Heart left ventricle (tissue), 16 donors: ENCODE data around the gene GRK5. TPM values are rescaled to one million over a fixed set of nuclear protein-coding genes. Genes with fewer than 3 reads are reported as not detected.
A peak's percentile ranks its signal among the peaks of the same experiment; 100 is the strongest.

ENCODE experiments used
- ATAC-seq, 4 donors: fragments of 200-7000 bp; cut with Tn5 transposase; one replicate each; pipeline ENCODE4 v1.9.1; 2020 to 2022; ENCODE audit warnings: moderate library complexity in 4 of 4, mild to moderate bottlenecking in 3 of 4, moderate number of reproducible peaks in 1 of 4
- DNase-seq, 5 donors: peaks; one replicate each; pipeline ENCODE4 v3.0.0-alpha.2; 2020
- H3K27ac ChIP-seq, 12 donors: fragments of 200-600 bp; sonication (generic) in 4 of 12; one replicate each; pipeline versions ENCODE4 v1.5.0 to v1.8.0; 2016 to 2022; ENCODE audit warnings: mild to moderate bottlenecking in 2 of 12
- H3K27me3 ChIP-seq, 9 donors: fragments of 200-600 bp; sonication (generic) in 2 of 9; one replicate each; pipeline versions ENCODE4 v1.5.1 to v1.8.0; 2016 to 2022; ENCODE audit warnings: mild to moderate bottlenecking in 3 of 9
- H3K36me3 ChIP-seq, 9 donors: fragments of 200-600 bp; sonication (generic) in 2 of 9; one replicate each; pipeline versions ENCODE4 v1.5.0 to v1.8.0; 2018 to 2022; ENCODE audit warnings: mild to moderate bottlenecking in 2 of 9
- H3K4me1 ChIP-seq, 12 donors: fragments of 200-600 bp; sonication (generic) in 4 of 12; one replicate each; pipeline versions ENCODE4 v1.5.0 to v1.8.0; 2016 to 2022; ENCODE audit warnings: mild to moderate bottlenecking in 3 of 12
- H3K4me3 ChIP-seq, 12 donors: fragments of 200-600 bp; sonication (generic) in 4 of 12; one replicate each; pipeline versions ENCODE4 v1.5.0 to v1.8.0; 2017 to 2022; ENCODE audit warnings: mild to moderate bottlenecking in 9 of 12, moderate library complexity in 4 of 12
- H3K9me3 ChIP-seq, 12 donors: fragments of 200-600 bp; sonication (generic) in 4 of 12; one replicate each; pipeline versions ENCODE4 v1.5.0 to v1.8.0; 2016 to 2022; ENCODE audit warnings: mild to moderate bottlenecking in 1 of 12
- CTCF ChIP-seq, 12 donors: fragments of 200-600 bp; sonication (generic) in 4 of 12; IDR thresholded peaks; one replicate each; pipeline versions ENCODE4 v1.5.0 to v1.8.0; 2018 to 2022; ENCODE audit warnings: antibody characterized with exemption in 12 of 12, mild to moderate bottlenecking in 5 of 12
- POLR2A ChIP-seq, 2 donors: fragments of 450-650 bp; IDR thresholded peaks; one replicate each; pipeline ENCODE4 v1.6.1; 2017; ENCODE audit warnings: antibody characterized with exemption in 2 of 2, mild to moderate bottlenecking in 2 of 2, moderate library complexity in 2 of 2
- WGBS, 4 donors: extraction: QIAGEN DNeasy Blood & Tissue Kit in 2 of 4; methylation state at CpG; one replicate each; pipeline versions ENCODE4 v1.1.5 to v1.1.7; 2013 to 2018; 5-methylcytosine and 5-hydroxymethylcytosine counted together
- intact Hi-C, 10 donors: fragments of 100-400 bp; cut with DNase I; formaldehyde crosslinking; loops; one replicate each; pipeline versions ENCODE4 v1.11.1 to v1.14.2; 2022
- long read RNA-seq, 3 donors: library from polyadenylated mRNA; unstranded; transcript quantifications; one replicate each; pipeline ENCODE4 v2.0.0, GENCODE V29; 2020 to 2021
- polyA plus RNA-seq, 2 donors: library from polyadenylated mRNA; stranded (reverse); fragments of 200-250 nt; gene quantifications; one replicate each; pipeline ENCODE4 v1.2.3, GENCODE V29; 2013
- total RNA-seq, 9 donors: library from RNA; depleted of rRNA in 2 of 9; stranded (reverse); fragments of >200 nt in 2 of 9; fragmentation: NEBNext Ultra II Directional in 3 of 9; extraction: Animal tissue kit (Norgen Biotek cat#: 25700) in 3 of 9; gene quantifications; one replicate each; pipeline versions ENCODE4 v1.1.0 to v1.2.4, GENCODE V29; 2016 to 2023
- donor health status: ischemic (EF 13 %, LVEDD 7.1; RV severe dilation, severe dysfunction).
- donor health status: healthy with polysubstance abuse.
- donor health status: DM: no; HTN: yes; CAD: no.
- donor health status: DM: no; HTN: no; CAD: no.
- donor health status: ischemic (EF 25% LVEDD 6.9; RV normal size, moderate dysfunction).
- donor health status: ischemic (EF 25% LVEDD 5.7; RV mildly dilated, moderate dysfunction).
- donor health status: healthy.
- donor health status: DM: yes; HTN: yes; CAD: no.
- donor health status: ischemic (EF 35%, LVEDD 5.7; RV mildly dilated, moderate dysfunction).
- donor health status: nonischemic (EF 11% LVEDD 7.7; RV severe dilation, severe dysfunction).
- donor health status: DM: yes; HTN: yes; CAD: no.
- donor health status: PGD.
- donor health status: ischemic (EF 29% LVEDD 5.4; RV normal size, mild dysfunction).
- donor health status: nonischemic (EF 23%, LVEDD 6.1; RV moderate dilation, normal function).

The GRK5 gene
- total RNA-seq, result 10 to 100 TPM; 17.0 to 58.0 (median 32.2) TPM
- 10 to 100 TPM; 13.1 to 27.6 TPM for polyA plus RNA-seq
- long read RNA-seq, donor 1, full-length matches to known transcripts, result 17 of 34 reads
- long read RNA-seq, donor 1, partial matches to known transcripts, result 5 of 34 reads
- long read RNA-seq, donor 1, other reads (novel, unspliced or antisense), result 12 of 34 reads
- long read RNA-seq, donor 2, transcript GRK5-202 (16 exons, 2,654 nt), result major isoform, 106 of 152 reads
- long read RNA-seq, donor 2, partial matches to known transcripts, result 18 of 152 reads
- long read RNA-seq, donor 2, other reads (novel, unspliced or antisense), result 28 of 152 reads
- long read RNA-seq, donor 3, transcript GRK5-202 (16 exons, 2,654 nt), result major isoform, 19 of 37 reads
- long read RNA-seq, donor 3, partial matches to known transcripts, result 5 of 37 reads
- long read RNA-seq, donor 3, other reads (novel, unspliced or antisense), result 13 of 37 reads

GRCh38 chr10:119207366-119207666, at the start of gene GRK5:
GRK5 (plus strand) TSS chr10:119207571; CDS start chr10:119207918, 347 bp downstream.
- Histone ChIP-seq H3K36me3 (peaks cover 0 to 2% (median 0%) of the 10 kb centered on the region in 9 donors), H3K4me1 (peaks cover 0 to 51% (median 32%) of the 10 kb centered on the region in 12 donors)
- TF ChIP-seq CTCF (IDR thresholded peaks at IDR 0.05) (no peak), POLR2A (IDR thresholded peaks at IDR 0.05) (peak in 1 of 2 donors; percentile 66)

GRCh38 chr10:119159332-119159731, 48.0 kb upstream of the GRK5 start:
- Histone ChIP-seq H3K36me3 (peaks cover 0 to 87% (median 70%) of the 10 kb centered on the region in 9 donors), H3K27me3 (no peaks in the 10 kb centered on the region), H3K9me3 (no peaks in the 10 kb centered on the region), H3K4me1 (peaks cover 0 to 11% (median under 1%) of the 10 kb centered on the region in 12 donors), H3K27ac (no peak overlapping the region), H3K4me3 (no peak overlapping the region)
- WGBS, 4 donors, result 66 to 72% (median 68%) methylated on average over 8 of the region's 8 CpGs
- DNase-seq (no peak), ATAC-seq (peak in 2 of 4 donors; percentile 14 to 40)
- TF ChIP-seq POLR2A (IDR thresholded peaks at IDR 0.05), result no peak
- TF ChIP-seq CTCF (IDR thresholded peaks at IDR 0.05), result no peak
- intact Hi-C loops, result no loop called here

More at GRCh38 chr10:119207366-119207666, at the start of gene GRK5:
- ATAC-seq (peak; percentile 89 to 97 (median 92)), DNase-seq (peak; percentile 95 to 98 (median 97))
- H3K27me3 ChIP-seq, result no peaks in the 10 kb centered on the region
- no peaks in the 10 kb centered on the region for H3K9me3 ChIP-seq
- H3K4me3 ChIP-seq, result peak within 1 kb of the TSS; percentile 74 to 100 (median 92)
- peak within 1 kb of the TSS; percentile 93 to 100 (median 98) for H3K27ac ChIP-seq
- intact Hi-C loops, result loop anchor here in 9 of 10 donors (1.0 to 10.0 kb wide), 14 partner anchors 45 to 387 kb away; partner anchors contain the start of gene TIAL1 (in 1 of the 9)
- WGBS, 4 donors, result 0% methylated on average over 18 to 34 of the region's 34 CpGs

- peaks cover 0 to 28% (median 15%) of the 10 kb centered on the region in 12 donors for H3K4me1 ChIP-seq
- intact Hi-C loops, result loop anchor here in 1 of 10 donors (10.0 kb wide), 1 partner anchor 733 kb away; the partner anchor contains the start of gene SEC23IP
- H3K36me3 ChIP-seq, result peaks cover 0 to 63% (median 44%) of the 10 kb centered on the region in 9 donors
- no peak overlapping the region for H3K4me3 ChIP-seq
- WGBS, 4 donors, result 37 to 52% (median 50%) methylated on average over 11 of the region's 11 CpGs
- DNase-seq (no peak), ATAC-seq (no peak)
- H3K27me3 ChIP-seq, result no peaks in the 10 kb centered on the region
- no peak for TF ChIP-seq POLR2A (IDR thresholded peaks at IDR 0.05)
- no peak overlapping the region for H3K27ac ChIP-seq
- no peaks in the 10 kb centered on the region for H3K9me3 ChIP-seq
Observed at GRCh38 chr10:119161680-119162451, 45.5 kb upstream of the GRK5 start.

GRCh38 chr10:119162452-119163092, 44.8 kb upstream of the GRK5 start:
- Histone ChIP-seq H3K4me1 (peaks cover 0 to 28% (median 15%) of the 10 kb centered on the region in 12 donors), H3K27ac (no peak overlapping the region), H3K4me3 (no peak overlapping the region), H3K9me3 (no peaks in the 10 kb centered on the region), H3K36me3 (peaks cover 0 to 63% (median 41%) of the 10 kb centered on the region in 9 donors), H3K27me3 (no peaks in the 10 kb centered on the region)
- no peak for DNase-seq
- intact Hi-C loops, result loop anchor here in 1 of 10 donors (10.0 kb wide), 1 partner anchor 732 kb away; the partner anchor contains the start of gene SEC23IP
- no peak for ATAC-seq
- WGBS, 4 donors, result 94 to 96% (median 95%) methylated on average over 5 of the region's 5 CpGs
- TF ChIP-seq POLR2A (IDR thresholded peaks at IDR 0.05) (no peak), CTCF (IDR thresholded peaks at IDR 0.05) (no peak)
